Erythroblast (primary cell): ENCODE data around the gene APLP2.

ENCODE experiments used
- GATA1 ChIP-seq: IDR thresholded peaks from 2 replicates; pipeline ENCODE4 v1.6.1; 2011; ENCODE audit warnings: low read depth, mild to moderate bottlenecking, control low read depth, low read length, moderate library complexity
- POLR2A ChIP-seq: IDR thresholded peaks from 2 replicates; pipeline ENCODE4 v1.6.1; 2011; ENCODE audit warnings: mild to moderate bottlenecking, low read length

DNA sequence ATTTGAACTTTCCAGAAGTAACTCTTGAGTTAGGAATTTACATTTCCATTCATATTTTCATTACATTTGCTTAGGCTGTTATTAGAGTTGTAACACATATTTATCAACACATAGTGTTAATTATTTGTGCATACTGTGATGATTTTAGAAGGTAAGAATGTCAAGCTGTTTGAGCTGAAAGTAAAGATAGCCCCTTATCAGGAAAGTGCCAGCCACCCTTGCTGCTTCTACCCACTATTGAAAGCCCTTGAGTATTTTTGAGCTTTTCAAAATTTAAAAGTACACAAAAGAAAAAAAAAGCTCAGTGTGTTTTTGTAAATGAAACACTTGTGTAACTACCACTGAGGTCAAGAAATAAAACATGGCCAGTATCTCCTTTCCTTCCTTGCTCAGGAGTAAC is 8.0 kb downstream of the APLP2 start:
- TF ChIP-seq POLR2A: no peak
- TF ChIP-seq GATA1: no peak
